Left ventricle myocardium inferior (tissue), 1 donor: Measurements from ENCODE around the gene TGM2. TPM values are rescaled to one million over a fixed set of nuclear protein-coding genes. Genes with fewer than 3 reads are reported as not detected.

Experiments
- DNase-seq: peaks from one replicate; pipeline ENCODE4 v3.0.0-alpha.2; 2020
- H3K27ac ChIP-seq: fragments of 200-600 bp; replicated peaks from 2 replicates; pipeline ENCODE4 v1.8.0; 2021
- H3K27me3 ChIP-seq: fragments of 200-600 bp; 2 replicates; pipeline ENCODE4 v1.8.0; 2021; ENCODE audit warnings: low read depth
- H3K36me3 ChIP-seq: fragments of 200-600 bp; 2 replicates; pipeline ENCODE4 v1.8.0; 2021
- H3K4me1 ChIP-seq: fragments of 200-600 bp; 2 replicates; pipeline ENCODE4 v1.8.0; 2021
- H3K4me3 ChIP-seq: fragments of 200-600 bp; 2 replicates; pipeline ENCODE4 v1.8.0; 2021; ENCODE audit warnings: mild to moderate bottlenecking, moderate library complexity
- H3K9me3 ChIP-seq: fragments of 200-600 bp; replicated peaks from 2 replicates; pipeline ENCODE4 v1.8.0; 2021
- CTCF ChIP-seq: fragments of 200-600 bp; IDR thresholded peaks from 2 replicates; pipeline ENCODE4 v1.8.0; 2021; ENCODE audit warnings: antibody characterized with exemption, mild to moderate bottlenecking, borderline replicate concordance
- intact Hi-C: fragments of 100-400 bp; cut with micrococcal nuclease; formaldehyde crosslinking; loops from one replicate; pipeline ENCODE4 v1.11.0; 2022
- total RNA-seq: library from RNA; stranded (reverse); fragmentation: NEBNext Ultra II Directional; extraction: Animal tissue kit (Norgen Biotek cat#: 25700); gene quantifications from one replicate; pipeline ENCODE4 v1.2.1, GENCODE V29; 2021
- donor health status: DM: no; HTN: yes; CAD: no; lungs with severe emphysema.

The TGM2 gene
- total RNA-seq, 1 donor from 2014 or later: 846 TPM

GRCh38 chr20:38195521-38195920 is 30.5 kb upstream of the TGM2 start:
- intact Hi-C loops: no loop called here
- Histone ChIP-seq H3K9me3 (no peaks in the 10 kb centered on the region), H3K27me3 (no peaks in the 10 kb centered on the region), H3K36me3 (no peaks in the 10 kb centered on the region), H3K4me1 (peaks cover 32% of the 10 kb centered on the region), H3K4me3 (no peak overlapping the region), H3K27ac (no peak overlapping the region)
- DNase-seq: no peak
- TF ChIP-seq CTCF: no peak

- no peaks in the 10 kb centered on the region for H3K9me3 ChIP-seq
- no peaks in the 10 kb centered on the region for H3K36me3 ChIP-seq
- no peak for TF ChIP-seq CTCF
- no peak overlapping the region for H3K27ac ChIP-seq
- H3K27me3 ChIP-seq: no peaks in the 10 kb centered on the region
- H3K4me1 ChIP-seq: peaks cover 35% of the 10 kb centered on the region
- no peak overlapping the region for H3K4me3 ChIP-seq
- intact Hi-C loops: no loop called here
- DNase-seq: no peak
Measured at GRCh38 chr20:38194971-38195504, 30.0 kb upstream of the TGM2 start.

- Histone ChIP-seq H3K36me3 (no peaks in the 10 kb centered on the region), H3K4me1 (peaks cover 35% of the 10 kb centered on the region), H3K27me3 (no peaks in the 10 kb centered on the region), H3K9me3 (no peaks in the 10 kb centered on the region), H3K4me3 (no peak overlapping the region), H3K27ac (no peak overlapping the region)
- DNase-seq: no peak
- intact Hi-C loops: no loop called here
- no peak for TF ChIP-seq CTCF
Measured at GRCh38 chr20:38193586-38194105, 28.6 kb upstream of the TGM2 start.

- no peak for DNase-seq
- Histone ChIP-seq H3K27ac (no peak overlapping the region), H3K27me3 (no peaks in the 10 kb centered on the region), H3K4me1 (peaks cover 35% of the 10 kb centered on the region), H3K9me3 (no peaks in the 10 kb centered on the region), H3K4me3 (no peak overlapping the region), H3K36me3 (no peaks in the 10 kb centered on the region)
- TF ChIP-seq CTCF: no peak
- intact Hi-C loops: no loop called here
Measured at GRCh38 chr20:38192323-38192885, 27.3 kb upstream of the TGM2 start.

GRCh38 chr20:38191654-38192053 is 26.6 kb upstream of the TGM2 start:
- Histone ChIP-seq H3K9me3 (no peaks in the 10 kb centered on the region), H3K27ac (peak overlapping the region; percentile 48), H3K27me3 (no peaks in the 10 kb centered on the region), H3K4me3 (no peak overlapping the region), H3K4me1 (peaks cover 32% of the 10 kb centered on the region), H3K36me3 (no peaks in the 10 kb centered on the region)
- DNase-seq: no peak
- intact Hi-C loops: no loop called here
- TF ChIP-seq CTCF: no peak
